Activated T-cell treated with anti-CD3 and anti-CD28 coated beads, Interleukin-2, amount 50 U/mL, for 24 hours (primary cell): ENCODE results near the gene OR5B17.
"Not testable (repeated sequence)": the region's sequence is repeated elsewhere in the genome, so short reads cannot be mapped to it uniquely, and the experiment has no call there.

ENCODE experiments used
- DNase-seq: peaks from one replicate; pipeline ENCODE4 v3.0.0-alpha.2; 2020
- H3K27ac Mint-ChIP-seq: 2 replicates; pipeline ENCODE4 v1.8.0; 2020; ENCODE audit warnings: mild to moderate bottlenecking, mixed read lengths
- H3K27me3 Mint-ChIP-seq: 2 replicates; pipeline ENCODE4 v1.8.0; 2020; ENCODE audit warnings: mixed read lengths
- H3K36me3 Mint-ChIP-seq: 2 replicates; pipeline ENCODE4 v1.8.0; 2020; ENCODE audit warnings: low read depth, mixed read lengths
- H3K4me1 Mint-ChIP-seq: 2 replicates; pipeline ENCODE4 v1.8.0; 2020; ENCODE audit warnings: low read depth, mixed read lengths
- H3K4me3 Mint-ChIP-seq: 2 replicates; pipeline ENCODE4 v1.8.0; 2020; ENCODE audit warnings: mild to moderate bottlenecking, moderate library complexity, mixed read lengths
- H3K9me3 Mint-ChIP-seq: 2 replicates; pipeline ENCODE4 v1.8.0; 2020; ENCODE audit warnings: mixed read lengths

OR5B17 gene

GRCh38 chr11:58358969-58359368 lies at the start of gene OR5B17:
Gene OR5B17, minus strand, starts transcription at chr11:58359069. Its CDS starts 0 bp downstream, at chr11:58359069.
- no peaks in the 10 kb centered on the region for H3K4me1 Mint-ChIP-seq
- no peak within 1 kb of the TSS for H3K27ac Mint-ChIP-seq
- no peak within 1 kb of the TSS for H3K4me3 Mint-ChIP-seq
- no peaks in the 10 kb centered on the region for H3K36me3 Mint-ChIP-seq
- DNase-seq = no peak
- no peaks in the 10 kb centered on the region for H3K9me3 Mint-ChIP-seq
- H3K27me3 Mint-ChIP-seq = peaks cover 23% of the 10 kb centered on the region

GRCh38 chr11:58406774-58407173 lies 47.9 kb upstream of the OR5B17 start, which contains the start of gene OR5B3:
Gene OR5B3, minus strand, starts transcription at chr11:58406874. Its CDS starts 3,465 bp downstream, at chr11:58403409.
- no peak for DNase-seq
- Mint-ChIP-seq H3K9me3 (peaks cover 26% of the 10 kb centered on the region), H3K4me3 (no peak within 1 kb of the TSS), H3K36me3 (no peaks in the 10 kb centered on the region), H3K27me3 (peaks cover 12% of the 10 kb centered on the region), H3K27ac (no peak within 1 kb of the TSS), H3K4me1 (no peaks in the 10 kb centered on the region)

- peaks cover 15% of the 10 kb centered on the region for H3K27me3 Mint-ChIP-seq
- not testable (repeated sequence) for H3K4me3 Mint-ChIP-seq, DNase-seq, H3K36me3 Mint-ChIP-seq, H3K9me3 Mint-ChIP-seq, H3K4me1 Mint-ChIP-seq, H3K27ac Mint-ChIP-seq
Observed at GRCh38 chr11:58399622-58400021, 40.8 kb upstream of the OR5B17 start.

GRCh38 chr11:58395581-58395980 lies 36.7 kb upstream of the OR5B17 start:
- Mint-ChIP-seq H3K9me3 (peaks cover 10% of the 10 kb centered on the region), H3K36me3 (no peaks in the 10 kb centered on the region), H3K4me1 (peaks cover 17% of the 10 kb centered on the region), H3K27me3 (peaks cover 11% of the 10 kb centered on the region), H3K27ac (no peak overlapping the region), H3K4me3 (no peak overlapping the region)
- no peak for DNase-seq

DNA sequence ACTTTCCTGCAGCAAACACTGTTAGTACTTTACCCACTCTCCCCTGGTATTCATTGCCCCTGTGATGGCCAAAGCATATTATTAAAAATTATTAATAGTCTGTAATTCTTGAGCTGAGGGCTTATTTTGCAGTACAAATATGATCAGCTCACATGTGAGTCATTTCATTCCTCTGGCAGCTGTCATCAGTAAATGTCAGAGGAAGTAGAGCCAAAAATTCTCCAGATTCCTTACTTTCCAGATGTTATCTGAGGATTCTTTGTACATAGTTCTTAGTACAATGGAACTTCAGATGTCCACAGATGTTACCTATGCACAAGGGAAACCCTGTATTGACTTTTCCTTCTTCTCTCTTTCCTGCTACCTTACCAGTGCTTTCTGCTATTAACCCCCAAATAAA lies 35.3 kb upstream of the OR5B17 start:
- Mint-ChIP-seq H3K9me3 (peaks cover 10% of the 10 kb centered on the region), H3K4me3 (no peak overlapping the region), H3K27ac (no peak overlapping the region), H3K4me1 (peaks cover 17% of the 10 kb centered on the region), H3K27me3 (peaks cover 14% of the 10 kb centered on the region), H3K36me3 (no peaks in the 10 kb centered on the region)
- DNase-seq = no peak

GRCh38 chr11:58392746-58393145 lies 33.9 kb upstream of the OR5B17 start:
- peaks cover 12% of the 10 kb centered on the region for H3K27me3 Mint-ChIP-seq
- H3K4me3 Mint-ChIP-seq = no peak overlapping the region
- peaks cover 10% of the 10 kb centered on the region for H3K9me3 Mint-ChIP-seq
- no peak for DNase-seq
- no peaks in the 10 kb centered on the region for H3K36me3 Mint-ChIP-seq
- H3K4me1 Mint-ChIP-seq = peaks cover 17% of the 10 kb centered on the region
- H3K27ac Mint-ChIP-seq = no peak overlapping the region

GRCh38 chr11:58391879-58392278 lies 33.0 kb upstream of the OR5B17 start:
- peaks cover 17% of the 10 kb centered on the region for H3K4me1 Mint-ChIP-seq
- no peak for DNase-seq
- peaks cover 10% of the 10 kb centered on the region for H3K9me3 Mint-ChIP-seq
- H3K36me3 Mint-ChIP-seq = no peaks in the 10 kb centered on the region
- no peak overlapping the region for H3K4me3 Mint-ChIP-seq
- H3K27ac Mint-ChIP-seq = peak overlapping the region; percentile 23
- peaks cover 12% of the 10 kb centered on the region for H3K27me3 Mint-ChIP-seq

DNA sequence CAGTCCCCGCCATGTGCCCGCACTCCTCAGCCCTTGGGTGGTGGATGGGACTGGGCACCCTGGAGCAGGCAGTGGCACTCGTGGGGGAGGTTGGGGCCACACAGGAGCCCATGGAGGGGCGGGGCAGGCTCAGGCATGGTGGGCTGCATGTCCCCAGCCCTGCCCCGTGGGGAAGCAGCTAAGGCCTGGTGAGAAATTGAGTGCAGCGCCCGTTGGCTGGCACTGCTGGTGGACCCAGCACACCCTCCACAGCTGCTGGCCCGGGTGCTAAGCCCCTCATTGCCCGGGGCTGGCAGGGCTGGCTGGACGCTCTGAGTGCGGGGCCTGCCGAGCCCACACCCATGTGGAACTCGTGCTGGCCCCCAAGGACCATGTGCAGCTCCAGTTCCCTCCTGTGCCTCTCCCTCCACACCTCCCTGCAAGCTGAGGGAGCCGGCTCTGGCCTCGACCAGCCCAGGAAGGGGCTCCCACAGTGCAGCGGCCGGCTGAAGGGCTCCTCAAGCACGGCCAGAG lies 31.7 kb upstream of the OR5B17 start:
- Mint-ChIP-seq H3K27me3 (peaks cover 11% of the 10 kb centered on the region), H3K4me3 (no peak overlapping the region), H3K36me3 (no peaks in the 10 kb centered on the region), H3K4me1 (peaks cover 14% of the 10 kb centered on the region), H3K27ac (no peak overlapping the region), H3K9me3 (peaks cover 9% of the 10 kb centered on the region)
- DNase-seq = no peak

DNA sequence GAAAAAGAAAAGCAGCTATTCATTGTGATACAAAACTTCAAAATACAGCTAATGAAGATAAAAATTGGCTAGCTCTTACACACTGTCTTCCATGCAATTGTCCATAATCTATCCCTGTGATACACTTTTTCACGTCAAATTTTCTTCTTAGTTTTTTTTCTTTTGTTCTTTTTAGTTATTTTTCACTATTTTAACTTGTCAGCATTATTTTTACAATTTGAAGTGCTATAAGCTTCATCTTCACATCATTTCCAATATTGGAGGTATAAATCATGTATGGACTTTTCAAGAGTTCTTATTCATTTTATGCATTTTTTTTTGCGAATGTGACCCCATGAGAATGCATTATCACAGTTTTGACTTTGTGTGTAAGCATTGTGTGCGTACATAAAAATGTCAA lies 4.1 kb downstream of the OR5B17 start:
- no peak overlapping the region for H3K4me3 Mint-ChIP-seq
- no peaks in the 10 kb centered on the region for H3K9me3 Mint-ChIP-seq
- no peak for DNase-seq
- H3K36me3 Mint-ChIP-seq = no peaks in the 10 kb centered on the region
- no peaks in the 10 kb centered on the region for H3K4me1 Mint-ChIP-seq
- peaks cover 22% of the 10 kb centered on the region for H3K27me3 Mint-ChIP-seq
- H3K27ac Mint-ChIP-seq = no peak overlapping the region

- Mint-ChIP-seq H3K4me1 (no peaks in the 10 kb centered on the region), H3K27ac (no peak overlapping the region), H3K27me3 (peaks cover 31% of the 10 kb centered on the region), H3K4me3 (no peak overlapping the region), H3K36me3 (no peaks in the 10 kb centered on the region), H3K9me3 (peaks cover 3% of the 10 kb centered on the region)
- no peak for DNase-seq
Observed at GRCh38 chr11:58345204-58345603, 13.7 kb downstream of the OR5B17 start.

DNA sequence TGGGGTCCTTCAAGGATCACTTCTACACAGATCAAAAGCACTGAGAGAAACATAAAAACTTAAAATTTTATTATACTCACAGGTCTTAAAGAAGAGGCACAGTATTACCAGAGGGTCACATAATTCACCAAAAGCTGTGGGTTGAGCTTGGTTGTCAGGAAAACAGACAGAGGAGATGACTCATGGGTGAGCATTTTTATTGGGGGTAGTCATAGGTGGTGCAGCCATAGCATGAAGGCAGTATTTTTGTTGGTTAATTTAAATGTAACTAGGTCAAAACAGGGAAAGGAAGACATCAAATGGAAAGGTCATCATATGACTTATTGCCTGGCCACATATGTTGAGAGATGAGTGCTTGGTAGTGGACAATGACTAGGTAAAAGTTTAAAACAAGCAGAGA lies 24.2 kb downstream of the OR5B17 start:
- peaks cover 12% of the 10 kb centered on the region for H3K9me3 Mint-ChIP-seq
- no peak overlapping the region for H3K27ac Mint-ChIP-seq
- no peak for DNase-seq
- H3K36me3 Mint-ChIP-seq = no peaks in the 10 kb centered on the region
- H3K4me1 Mint-ChIP-seq = no peaks in the 10 kb centered on the region
- peaks cover 29% of the 10 kb centered on the region for H3K27me3 Mint-ChIP-seq
- H3K4me3 Mint-ChIP-seq = no peak overlapping the region

GRCh38 chr11:58330861-58331260 lies 28.0 kb downstream of the OR5B17 start:
- Mint-ChIP-seq H3K4me1 (no peaks in the 10 kb centered on the region), H3K4me3 (no peak overlapping the region), H3K9me3 (peaks cover 15% of the 10 kb centered on the region), H3K27me3 (peaks cover 49% of the 10 kb centered on the region), H3K27ac (no peak overlapping the region), H3K36me3 (no peaks in the 10 kb centered on the region)
- no peak for DNase-seq

GRCh38 chr11:58318532-58318931 lies 40.3 kb downstream of the OR5B17 start:
- Mint-ChIP-seq H3K27me3 (peaks cover 8% of the 10 kb centered on the region), H3K27ac (no peak overlapping the region), H3K4me3 (no peak overlapping the region), H3K9me3 (no peaks in the 10 kb centered on the region), H3K4me1 (no peaks in the 10 kb centered on the region), H3K36me3 (no peaks in the 10 kb centered on the region)
- no peak for DNase-seq

- Mint-ChIP-seq H3K4me1 (no peaks in the 10 kb centered on the region), H3K4me3 (no peak overlapping the region), H3K36me3 (no peaks in the 10 kb centered on the region), H3K27ac (no peak overlapping the region), H3K27me3 (peaks cover 21% of the 10 kb centered on the region), H3K9me3 (no peaks in the 10 kb centered on the region)
- DNase-seq = no peak
Observed at GRCh38 chr11:58316142-58316541, 42.7 kb downstream of the OR5B17 start.
